ENCODE results near the gene FCHO2. TPM values are rescaled to one million over a fixed set of nuclear protein-coding genes. Genes with fewer than 3 reads are reported as not detected.

FCHO2 gene
- total RNA-seq, 2 donors from 2014 or later = 16.8 to 18.5 TPM

- Histone ChIP-seq H3K9ac (ENCODE audit: extremely low read depth, low read length, poor library complexity, severe bottlenecking) (no peak overlapping the region), H3K9me3 (ENCODE audit: control insufficient read depth, low read length) (peaks cover 12% of the 10 kb centered on the region), H3K27ac (ENCODE audit: low read depth, low read length) (no peak overlapping the region), H3K36me3 (ENCODE audit: control insufficient read depth, insufficient read depth, low read length) (peaks cover 12% of the 10 kb centered on the region), H3K4me3 (ENCODE audit: low read length) (no peak overlapping the region), H3K4me1 (ENCODE audit: control insufficient read depth, insufficient read depth, low read length) (no peaks in the 10 kb centered on the region), H3K27me3 (ENCODE audit: control insufficient read depth, insufficient read depth, low read length, poor library complexity, severe bottlenecking) (no peaks in the 10 kb centered on the region)
- Mint-ChIP-seq H3K36me3 (ENCODE audit: low read depth) (peaks cover 34% of the 10 kb centered on the region), H3K4me3 (no peak overlapping the region), H3K27me3 (ENCODE audit: insufficient read depth) (no peaks in the 10 kb centered on the region), H3K9me3 (peaks cover 8% of the 10 kb centered on the region), H3K4me1 (no peaks in the 10 kb centered on the region), H3K27ac (no peak overlapping the region)
- WGBS, 2 experiments (ENCODE audit: insufficient coverage in 1 of 2, insufficient read length in 1 of 2) = 96 to 97% methylated on average over 17 to 28 of the region's 28 CpGs
- no peak for TF ChIP-seq CTCF (conservative IDR thresholded peaks at IDR 0.05)
- no peak for DNase-seq
Measured at GRCh38 chr5:72996632-72997031, 40.8 kb downstream of the FCHO2 start.

- Mint-ChIP-seq H3K9me3 (no peaks in the 10 kb centered on the region), H3K4me1 (no peaks in the 10 kb centered on the region), H3K4me3 (no peak overlapping the region), H3K27ac (no peak overlapping the region), H3K27me3 (ENCODE audit: insufficient read depth) (no peaks in the 10 kb centered on the region), H3K36me3 (ENCODE audit: low read depth) (peaks cover 10% of the 10 kb centered on the region)
- no peaks in the 10 kb centered on the region for H3K9me3 ChIP-seq (ENCODE audit: control insufficient read depth, low read length)
- H3K4me1 ChIP-seq (ENCODE audit: control insufficient read depth, insufficient read depth, low read length) = no peaks in the 10 kb centered on the region
- H3K36me3 ChIP-seq (ENCODE audit: control insufficient read depth, insufficient read depth, low read length) = peaks cover 6% of the 10 kb centered on the region
- H3K9ac ChIP-seq (ENCODE audit: extremely low read depth, low read length, poor library complexity, severe bottlenecking) = no peak overlapping the region
- no peak overlapping the region for H3K4me3 ChIP-seq (ENCODE audit: low read length)
- WGBS, 2 experiments (ENCODE audit: insufficient coverage in 1 of 2, insufficient read length in 1 of 2) = 97 to 98% methylated on average over 3 to 4 of the region's 4 CpGs
- no peak overlapping the region for H3K27ac ChIP-seq (ENCODE audit: low read depth, low read length)
- DNase-seq = no peak
- no peaks in the 10 kb centered on the region for H3K27me3 ChIP-seq (ENCODE audit: control insufficient read depth, insufficient read depth, low read length, poor library complexity, severe bottlenecking)
- TF ChIP-seq CTCF (conservative IDR thresholded peaks at IDR 0.05) = no peak
Measured at GRCh38 chr5:72999916-73000315, 44.1 kb downstream of the FCHO2 start.

GRCh38 chr5:73005886-73006285 lies 50.0 kb downstream of the FCHO2 start:
- no peaks in the 10 kb centered on the region for H3K9me3 ChIP-seq (ENCODE audit: control insufficient read depth, low read length)

More at GRCh38 chr5:73005886-73006285, 50.0 kb downstream of the FCHO2 start:
- no peak overlapping the region for H3K27ac ChIP-seq (ENCODE audit: low read depth, low read length)
- Mint-ChIP-seq H3K36me3 (ENCODE audit: low read depth) (no peaks in the 10 kb centered on the region), H3K4me3 (no peak overlapping the region), H3K27ac (no peak overlapping the region), H3K9me3 (no peaks in the 10 kb centered on the region), H3K27me3 (ENCODE audit: insufficient read depth) (no peaks in the 10 kb centered on the region), H3K4me1 (no peaks in the 10 kb centered on the region)
- H3K36me3 ChIP-seq (ENCODE audit: control insufficient read depth, insufficient read depth, low read length) = peaks cover 6% of the 10 kb centered on the region
- H3K4me1 ChIP-seq (ENCODE audit: control insufficient read depth, insufficient read depth, low read length) = no peaks in the 10 kb centered on the region
- no peak for TF ChIP-seq CTCF (conservative IDR thresholded peaks at IDR 0.05)
- H3K9ac ChIP-seq (ENCODE audit: extremely low read depth, low read length, poor library complexity, severe bottlenecking) = no peak overlapping the region
- H3K4me3 ChIP-seq (ENCODE audit: low read length) = no peak overlapping the region
- DNase-seq = no peak
- 85 to 91% methylated on average over 1 to 3 of the region's 3 CpGs for WGBS, 2 experiments (ENCODE audit: insufficient coverage in 1 of 2, insufficient read length in 1 of 2)
- no peaks in the 10 kb centered on the region for H3K27me3 ChIP-seq (ENCODE audit: control insufficient read depth, insufficient read depth, low read length, poor library complexity, severe bottlenecking)
